ENCODE results near the gene MVP.
"Not testable (repeated sequence)": the region's sequence is repeated elsewhere in the genome, so short reads cannot be mapped to it uniquely, and the experiment has no call there.

MVP gene

DNA sequence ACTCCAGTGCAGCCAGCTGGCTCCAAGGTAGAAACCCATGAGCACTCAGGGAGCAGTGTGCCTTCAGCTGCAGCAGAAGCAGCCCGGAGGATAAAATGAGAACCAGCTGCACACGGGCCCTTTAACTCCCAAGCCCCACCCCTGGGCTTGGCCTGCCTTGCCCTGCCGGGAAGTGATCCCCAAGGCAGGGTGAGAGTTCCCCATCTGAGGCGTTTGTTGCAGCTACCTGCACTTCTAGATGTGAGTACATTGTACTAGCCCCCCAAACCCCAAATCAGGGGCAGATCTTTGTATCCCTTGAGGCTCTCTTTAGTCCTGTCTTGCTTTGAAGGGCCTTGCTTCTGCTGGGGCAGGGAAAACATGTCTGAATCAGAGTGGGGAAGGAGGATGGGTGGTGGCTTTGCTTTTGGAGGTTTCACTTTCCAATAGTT lies at the start of gene MVP:
TSS of gene MVP (plus strand) at position 192 of the 431 bp plus-strand sequence. CDS start 10,088 bp downstream, outside the sequence.
- Histone ChIP-seq H3K4me1 (ENCODE audit: control insufficient read depth in 2 of 2, insufficient read depth in 2 of 2, low read length in 2 of 2) (peaks cover 60 to 62% of the 10 kb centered on the region in 2 donors), H3K9me3 (ENCODE audit: control insufficient read depth in 2 of 2, low read length in 2 of 2) (no peaks in the 10 kb centered on the region), H3K36me3 (ENCODE audit: control insufficient read depth in 2 of 2, insufficient read depth in 2 of 2, low read length in 2 of 2) (peaks cover 0 to 12% of the 10 kb centered on the region in 2 donors), H3K27me3 (ENCODE audit: control insufficient read depth in 2 of 2, insufficient read depth in 2 of 2, low read length in 2 of 2) (no peaks in the 10 kb centered on the region), H3K4me3 (ENCODE audit: low read length in 2 of 2) (peak within 1 kb of the TSS; percentile 78 to 96), H3K9ac (ENCODE audit: low read depth in 1 of 2, low read length in 2 of 2) (peak within 1 kb of the TSS; percentile 85 to 92), H3K27ac (ENCODE audit: low read depth in 2 of 2, low read length in 2 of 2) (peak within 1 kb of the TSS; percentile 96)

GRCh38 chr16:29772330-29772729 lies 47.9 kb upstream of the MVP start:
- not testable (repeated sequence) for H3K4me3 ChIP-seq (ENCODE audit: low read length in 2 of 2); H3K36me3 ChIP-seq (ENCODE audit: control insufficient read depth in 2 of 2, insufficient read depth in 2 of 2, low read length in 2 of 2); H3K27ac ChIP-seq (ENCODE audit: low read depth in 2 of 2, low read length in 2 of 2); H3K9ac ChIP-seq (ENCODE audit: low read depth in 1 of 2, low read length in 2 of 2); H3K9me3 ChIP-seq (ENCODE audit: control insufficient read depth in 2 of 2, low read length in 2 of 2); H3K27me3 ChIP-seq (ENCODE audit: control insufficient read depth in 2 of 2, insufficient read depth in 2 of 2, low read length in 2 of 2); H3K4me1 ChIP-seq (ENCODE audit: control insufficient read depth in 2 of 2, insufficient read depth in 2 of 2, low read length in 2 of 2)

DNA sequence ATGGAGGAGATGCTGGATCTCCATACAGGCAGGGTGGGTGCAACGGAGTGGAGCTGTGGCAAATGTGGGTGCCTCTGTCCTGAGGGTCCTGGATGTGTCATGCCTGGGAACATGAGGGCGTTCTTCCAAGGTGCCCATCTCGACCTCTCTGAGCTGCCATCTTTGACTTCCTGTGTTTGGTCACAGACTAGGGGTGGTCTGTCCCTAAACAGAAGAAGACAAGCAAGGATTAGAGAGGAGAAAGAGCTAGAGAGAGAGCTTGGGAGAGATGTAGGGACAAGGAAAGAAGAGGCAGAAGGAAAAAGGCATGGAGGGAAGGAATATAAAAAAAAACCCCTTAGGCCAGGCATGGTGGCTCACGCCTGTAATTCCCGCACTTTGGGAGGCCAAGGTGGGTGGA lies 45.5 kb upstream of the MVP start:
- no peak overlapping the region for H3K4me3 ChIP-seq (ENCODE audit: low read length in 2 of 2)
- H3K9me3 ChIP-seq (ENCODE audit: control insufficient read depth in 2 of 2, low read length in 2 of 2), result no peaks in the 10 kb centered on the region
- no peak overlapping the region for H3K9ac ChIP-seq (ENCODE audit: low read depth in 1 of 2, low read length in 2 of 2)
- H3K36me3 ChIP-seq (ENCODE audit: control insufficient read depth in 2 of 2, insufficient read depth in 2 of 2, low read length in 2 of 2), result no peaks in the 10 kb centered on the region
- H3K4me1 ChIP-seq (ENCODE audit: control insufficient read depth in 2 of 2, insufficient read depth in 2 of 2, low read length in 2 of 2), result peaks cover 5% of the 10 kb centered on the region in 2 donors
- no peak overlapping the region for H3K27ac ChIP-seq (ENCODE audit: low read depth in 2 of 2, low read length in 2 of 2)
- H3K27me3 ChIP-seq (ENCODE audit: control insufficient read depth in 2 of 2, insufficient read depth in 2 of 2, low read length in 2 of 2), result no peaks in the 10 kb centered on the region

DNA sequence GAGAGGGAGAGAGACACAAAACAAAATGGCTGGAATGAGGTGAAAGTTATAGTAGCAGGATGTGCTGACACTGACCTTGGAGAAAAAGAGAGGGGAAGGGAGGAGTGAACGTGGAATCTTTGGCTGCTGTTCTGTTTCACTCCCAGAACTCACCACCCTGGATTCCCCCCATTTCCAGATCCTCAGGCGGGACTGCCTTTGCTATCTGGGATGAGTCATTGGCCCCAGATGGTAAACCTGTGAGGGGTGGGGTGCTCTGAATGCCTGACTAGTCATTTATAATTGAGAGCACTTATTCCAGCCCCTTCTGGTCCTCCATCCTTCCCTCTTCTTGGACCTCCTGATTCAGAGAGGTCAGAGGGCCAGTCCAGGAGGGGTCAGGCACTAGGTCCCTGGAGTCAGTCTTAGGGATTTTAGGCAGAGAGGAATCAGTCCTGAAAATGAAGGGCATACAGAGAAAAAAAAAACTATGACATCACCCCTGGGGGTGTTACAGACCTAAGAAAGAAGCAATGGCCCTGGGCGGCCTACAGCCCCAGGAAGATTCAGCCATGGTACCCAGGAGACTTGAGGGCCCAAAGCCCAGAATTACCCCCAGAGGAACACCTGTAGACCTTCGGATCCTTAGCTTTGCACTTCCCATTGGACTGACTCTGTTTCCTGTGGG lies 44.4 kb upstream of the MVP start:
- Histone ChIP-seq H3K9me3 (ENCODE audit: control insufficient read depth in 2 of 2, low read length in 2 of 2) (no peaks in the 10 kb centered on the region), H3K27me3 (ENCODE audit: control insufficient read depth in 2 of 2, insufficient read depth in 2 of 2, low read length in 2 of 2) (no peaks in the 10 kb centered on the region), H3K4me1 (ENCODE audit: control insufficient read depth in 2 of 2, insufficient read depth in 2 of 2, low read length in 2 of 2) (no peaks in the 10 kb centered on the region), H3K9ac (ENCODE audit: low read depth in 1 of 2, low read length in 2 of 2) (no peak overlapping the region), H3K4me3 (ENCODE audit: low read length in 2 of 2) (no peak overlapping the region), H3K27ac (ENCODE audit: low read depth in 2 of 2, low read length in 2 of 2) (peak overlapping the region; percentile 7 to 23), H3K36me3 (ENCODE audit: control insufficient read depth in 2 of 2, insufficient read depth in 2 of 2, low read length in 2 of 2) (peaks cover 0 to 2% of the 10 kb centered on the region in 2 donors)

- peak within 1 kb of the TSS in 1 of 2 donors; percentile 60 for H3K9ac ChIP-seq (ENCODE audit: low read depth in 1 of 2, low read length in 2 of 2)
- no peaks in the 10 kb centered on the region for H3K27me3 ChIP-seq (ENCODE audit: control insufficient read depth in 2 of 2, insufficient read depth in 2 of 2, low read length in 2 of 2)
- peaks cover 0 to 5% of the 10 kb centered on the region in 2 donors for H3K36me3 ChIP-seq (ENCODE audit: control insufficient read depth in 2 of 2, insufficient read depth in 2 of 2, low read length in 2 of 2)
- H3K4me1 ChIP-seq (ENCODE audit: control insufficient read depth in 2 of 2, insufficient read depth in 2 of 2, low read length in 2 of 2), result no peaks in the 10 kb centered on the region
- no peaks in the 10 kb centered on the region for H3K9me3 ChIP-seq (ENCODE audit: control insufficient read depth in 2 of 2, low read length in 2 of 2)
- peak within 1 kb of the TSS; percentile 11 to 49 for H3K4me3 ChIP-seq (ENCODE audit: low read length in 2 of 2)
- H3K27ac ChIP-seq (ENCODE audit: low read depth in 2 of 2, low read length in 2 of 2), result peak within 1 kb of the TSS; percentile 41 to 75
These were observed 42.5 kb upstream of the MVP start, which contains the start of gene ZG16 for GRCh38 chr16:29777576-29778350. ZG16 (plus strand) TSS chr16:29778256; CDS start chr16:29779267, 1,011 bp downstream.

DNA sequence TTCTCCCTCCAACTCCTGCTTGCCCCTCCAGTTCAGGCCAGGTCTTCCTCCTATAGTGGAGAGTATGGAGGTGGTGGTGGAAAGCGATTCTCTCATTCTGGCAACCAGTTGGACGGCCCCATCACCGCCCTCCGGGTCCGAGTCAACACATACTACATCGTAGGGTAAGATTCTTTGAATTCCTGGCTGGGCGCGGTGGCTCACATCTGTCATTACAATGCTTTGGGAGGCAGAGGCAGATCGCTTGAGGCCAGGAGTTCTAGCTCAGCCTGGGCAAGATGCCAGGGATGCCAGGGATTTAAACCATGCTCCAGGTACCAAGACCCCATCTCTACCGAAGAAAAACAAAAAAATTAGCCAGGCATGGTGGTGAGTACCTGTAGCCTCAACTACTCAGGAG lies 40.8 kb upstream of the MVP start:
- no peaks in the 10 kb centered on the region for H3K27me3 ChIP-seq (ENCODE audit: control insufficient read depth in 2 of 2, insufficient read depth in 2 of 2, low read length in 2 of 2)
- peaks cover 0 to 5% of the 10 kb centered on the region in 2 donors for H3K36me3 ChIP-seq (ENCODE audit: control insufficient read depth in 2 of 2, insufficient read depth in 2 of 2, low read length in 2 of 2)
- no peaks in the 10 kb centered on the region for H3K4me1 ChIP-seq (ENCODE audit: control insufficient read depth in 2 of 2, insufficient read depth in 2 of 2, low read length in 2 of 2)
- H3K9ac ChIP-seq (ENCODE audit: low read depth in 1 of 2, low read length in 2 of 2), result peak overlapping the region in 1 of 2 donors; percentile 60
- peak overlapping the region; percentile 11 to 49 for H3K4me3 ChIP-seq (ENCODE audit: low read length in 2 of 2)
- peak overlapping the region; percentile 3 to 75 for H3K27ac ChIP-seq (ENCODE audit: low read depth in 2 of 2, low read length in 2 of 2)
- no peaks in the 10 kb centered on the region for H3K9me3 ChIP-seq (ENCODE audit: control insufficient read depth in 2 of 2, low read length in 2 of 2)

- H3K27me3 ChIP-seq (ENCODE audit: control insufficient read depth in 2 of 2, insufficient read depth in 2 of 2, low read length in 2 of 2); H3K9ac ChIP-seq (ENCODE audit: low read depth in 1 of 2, low read length in 2 of 2); H3K4me3 ChIP-seq (ENCODE audit: low read length in 2 of 2); H3K4me1 ChIP-seq (ENCODE audit: control insufficient read depth in 2 of 2, insufficient read depth in 2 of 2, low read length in 2 of 2); H3K9me3 ChIP-seq (ENCODE audit: control insufficient read depth in 2 of 2, low read length in 2 of 2); H3K36me3 ChIP-seq (ENCODE audit: control insufficient read depth in 2 of 2, insufficient read depth in 2 of 2, low read length in 2 of 2); H3K27ac ChIP-seq (ENCODE audit: low read depth in 2 of 2, low read length in 2 of 2): not testable (repeated sequence)
These were observed 36.9 kb upstream of the MVP start for GRCh38 chr16:29783094-29783953.

GRCh38 chr16:29784157-29784556 lies 36.1 kb upstream of the MVP start:
- Histone ChIP-seq H3K4me1 (ENCODE audit: control insufficient read depth in 2 of 2, insufficient read depth in 2 of 2, low read length in 2 of 2) (peaks cover 0 to 2% of the 10 kb centered on the region in 2 donors), H3K9me3 (ENCODE audit: control insufficient read depth in 2 of 2, low read length in 2 of 2) (no peaks in the 10 kb centered on the region), H3K27ac (ENCODE audit: low read depth in 2 of 2, low read length in 2 of 2) (no peak overlapping the region), H3K36me3 (ENCODE audit: control insufficient read depth in 2 of 2, insufficient read depth in 2 of 2, low read length in 2 of 2) (peaks cover 0 to 5% of the 10 kb centered on the region in 2 donors), H3K27me3 (ENCODE audit: control insufficient read depth in 2 of 2, insufficient read depth in 2 of 2, low read length in 2 of 2) (no peaks in the 10 kb centered on the region), H3K9ac (ENCODE audit: low read depth in 1 of 2, low read length in 2 of 2) (no peak overlapping the region), H3K4me3 (ENCODE audit: low read length in 2 of 2) (no peak overlapping the region)

- Histone ChIP-seq H3K27me3 (ENCODE audit: control insufficient read depth in 2 of 2, insufficient read depth in 2 of 2, low read length in 2 of 2) (no peaks in the 10 kb centered on the region), H3K4me1 (ENCODE audit: control insufficient read depth in 2 of 2, insufficient read depth in 2 of 2, low read length in 2 of 2) (peaks cover 3 to 5% of the 10 kb centered on the region in 2 donors), H3K27ac (ENCODE audit: low read depth in 2 of 2, low read length in 2 of 2) (no peak overlapping the region), H3K9me3 (ENCODE audit: control insufficient read depth in 2 of 2, low read length in 2 of 2) (no peaks in the 10 kb centered on the region), H3K4me3 (ENCODE audit: low read length in 2 of 2) (peak overlapping the region in 1 of 2 donors; percentile 27), H3K36me3 (ENCODE audit: control insufficient read depth in 2 of 2, insufficient read depth in 2 of 2, low read length in 2 of 2) (peaks cover 0 to 5% of the 10 kb centered on the region in 2 donors), H3K9ac (ENCODE audit: low read depth in 1 of 2, low read length in 2 of 2) (peak overlapping the region in 1 of 2 donors; percentile 14)
These were observed 35.3 kb upstream of the MVP start for GRCh38 chr16:29784901-29785500.

Measured in mucosa of rectum (tissue), 2 donors.